Muscle layer of duodenum (tissue), 2 donors: Measurements from ENCODE around the gene MYO1E.
"Not testable (repeated sequence)": the region's sequence is repeated elsewhere in the genome, so short reads cannot be mapped to it uniquely, and the experiment has no call there.

Experiments
- H3K27ac ChIP-seq: one replicate; pipeline ENCODE4 v1.7.0; 2013; ENCODE audit warnings: mild to moderate bottlenecking, low read length
- H3K27me3 ChIP-seq: one replicate; pipeline ENCODE4 v1.7.0; 2013; ENCODE audit warnings: low read depth, mild to moderate bottlenecking, control low read depth, low read length
- H3K36me3 ChIP-seq, 2 donors: one replicate each; pipeline ENCODE4 v1.7.0; 2013; ENCODE audit warnings: low read length in 2 of 2, control low read depth in 1 of 2, mild to moderate bottlenecking in 1 of 2; ENCODE audit not compliant: insufficient read depth in 2 of 2, control insufficient read depth in 1 of 2
- H3K4me1 ChIP-seq, 2 donors: one replicate each; pipeline ENCODE4 v1.7.0; 2013; ENCODE audit warnings: low read length in 2 of 2, mild to moderate bottlenecking in 2 of 2, control low read depth in 1 of 2, moderate library complexity in 1 of 2; ENCODE audit not compliant: insufficient read depth in 2 of 2, control insufficient read depth in 1 of 2
- H3K4me3 ChIP-seq, 2 donors: one replicate each; pipeline ENCODE4 v1.7.0; 2013; ENCODE audit warnings: low read length in 2 of 2, low read depth in 1 of 2, mild to moderate bottlenecking in 1 of 2
- H3K9me3 ChIP-seq, 2 donors: one replicate each; pipeline ENCODE4 v1.7.0; 2013; ENCODE audit warnings: low read length in 2 of 2, control low read depth in 1 of 2, mild to moderate bottlenecking in 1 of 2; ENCODE audit not compliant: control insufficient read depth in 1 of 2
- donor health status: healthy.

MYO1E gene

DNA sequence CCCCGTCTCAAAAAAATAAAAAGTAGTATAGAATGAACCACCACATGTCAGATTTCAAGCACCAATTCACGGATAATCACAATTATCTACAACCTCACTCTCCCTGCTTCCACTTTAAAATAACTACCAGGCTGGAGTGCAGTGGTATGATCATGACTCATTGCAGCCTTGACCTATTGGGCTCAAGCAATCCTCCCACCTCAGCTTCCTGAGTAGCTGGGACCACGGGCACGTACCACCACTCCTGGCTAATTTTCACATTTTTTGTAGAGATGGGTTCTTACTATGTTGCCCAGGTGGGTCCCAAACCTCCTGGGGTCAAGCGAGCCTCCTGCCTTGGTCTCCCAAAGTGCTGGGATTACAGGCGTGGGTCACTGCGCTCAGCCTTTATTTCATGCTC, 204.1 kb downstream of the MYO1E start:
- Histone ChIP-seq H3K4me3 (no peak overlapping the region), H3K4me1 (no peaks in the 10 kb centered on the region), H3K27me3 (no peaks in the 10 kb centered on the region), H3K36me3 (peaks cover 7 to 36% of the 10 kb centered on the region in 2 donors), H3K9me3 (no peaks in the 10 kb centered on the region), H3K27ac (no peak overlapping the region)

DNA sequence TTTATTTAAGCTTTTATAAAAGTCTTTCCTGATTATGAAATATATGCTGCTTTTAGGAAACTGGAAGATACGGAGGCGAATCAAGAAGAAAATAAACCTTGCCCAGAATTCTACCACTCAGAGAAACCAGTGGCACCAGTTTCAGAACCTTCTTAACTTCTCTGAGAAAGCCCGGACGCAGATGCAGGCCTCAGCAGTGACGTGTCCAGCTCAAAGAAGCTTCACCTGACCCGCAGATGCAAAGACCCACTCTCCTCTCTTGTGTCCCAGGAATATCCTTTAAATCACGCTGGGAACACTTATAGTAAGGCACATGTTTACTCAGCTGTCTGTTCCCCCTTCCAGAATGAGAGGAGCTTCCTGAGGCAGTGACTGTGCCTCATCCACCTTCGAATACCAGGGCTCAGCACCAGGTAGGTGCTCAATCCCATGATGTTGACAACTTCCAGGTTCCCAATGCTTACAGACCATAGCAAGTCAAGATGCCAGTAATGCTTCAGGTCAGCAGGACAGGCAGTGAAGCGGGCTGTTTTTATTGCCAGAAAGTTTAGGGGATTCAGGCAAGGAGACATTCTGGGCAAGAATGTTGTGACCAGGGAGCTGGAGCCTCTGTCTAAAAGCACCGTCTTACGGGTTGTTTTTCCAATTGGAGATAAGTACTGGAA, 205.9 kb downstream of the MYO1E start:
- H3K27me3 ChIP-seq, result no peaks in the 10 kb centered on the region
- H3K4me1 ChIP-seq, result no peaks in the 10 kb centered on the region
- peaks cover 8 to 50% of the 10 kb centered on the region in 2 donors for H3K36me3 ChIP-seq
- no peaks in the 10 kb centered on the region for H3K9me3 ChIP-seq
- no peak overlapping the region for H3K4me3 ChIP-seq
- no peak overlapping the region for H3K27ac ChIP-seq

DNA sequence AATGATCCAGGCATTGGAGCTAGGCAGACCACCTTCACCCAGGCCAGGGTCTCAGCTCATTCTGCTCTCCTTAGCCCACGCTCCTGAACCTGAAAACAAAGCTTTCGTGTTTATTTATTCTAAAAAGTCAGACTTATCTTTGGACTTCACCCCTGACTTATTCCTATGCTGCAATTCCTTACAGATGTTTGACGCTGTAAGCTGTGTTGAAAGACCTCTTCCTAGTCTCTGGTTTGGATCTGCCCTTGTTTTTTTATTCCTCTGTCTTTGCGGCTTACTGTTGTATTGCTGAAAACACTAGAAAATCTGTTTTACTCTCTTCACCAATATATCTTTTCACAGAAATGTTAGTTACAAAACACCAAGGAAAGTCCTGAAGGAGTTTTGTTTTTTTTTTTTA, 206.5 kb downstream of the MYO1E start:
- H3K4me3 ChIP-seq, result no peak overlapping the region
- H3K27ac ChIP-seq, result no peak overlapping the region
- no peaks in the 10 kb centered on the region for H3K9me3 ChIP-seq
- H3K36me3 ChIP-seq, result peaks cover 12 to 52% of the 10 kb centered on the region in 2 donors
- no peaks in the 10 kb centered on the region for H3K27me3 ChIP-seq
- H3K4me1 ChIP-seq, result no peaks in the 10 kb centered on the region

DNA sequence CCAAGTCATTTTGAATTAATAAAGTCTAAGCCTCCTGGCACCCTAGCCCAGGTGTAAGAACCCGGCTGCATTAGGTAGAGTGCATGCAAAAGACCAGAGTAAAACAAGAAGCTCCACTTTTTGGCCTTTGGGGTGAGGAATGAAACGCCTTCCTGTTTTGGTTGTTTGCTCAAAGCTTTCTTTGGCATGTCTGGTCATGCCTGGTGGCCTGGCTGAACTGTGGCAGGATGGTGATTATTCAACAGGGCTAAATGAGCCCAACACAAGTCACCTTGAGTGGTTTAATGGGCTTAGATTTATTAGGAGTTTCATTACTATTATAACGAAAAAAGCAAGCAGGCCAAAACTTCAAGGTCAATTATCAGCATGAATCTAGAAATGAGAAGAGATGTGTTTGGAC, 206.9 kb downstream of the MYO1E start:
- Histone ChIP-seq H3K4me1 (no peaks in the 10 kb centered on the region), H3K27ac (no peak overlapping the region), H3K36me3 (peaks cover 9 to 53% of the 10 kb centered on the region in 2 donors), H3K27me3 (no peaks in the 10 kb centered on the region), H3K4me3 (no peak overlapping the region), H3K9me3 (no peaks in the 10 kb centered on the region)

DNA sequence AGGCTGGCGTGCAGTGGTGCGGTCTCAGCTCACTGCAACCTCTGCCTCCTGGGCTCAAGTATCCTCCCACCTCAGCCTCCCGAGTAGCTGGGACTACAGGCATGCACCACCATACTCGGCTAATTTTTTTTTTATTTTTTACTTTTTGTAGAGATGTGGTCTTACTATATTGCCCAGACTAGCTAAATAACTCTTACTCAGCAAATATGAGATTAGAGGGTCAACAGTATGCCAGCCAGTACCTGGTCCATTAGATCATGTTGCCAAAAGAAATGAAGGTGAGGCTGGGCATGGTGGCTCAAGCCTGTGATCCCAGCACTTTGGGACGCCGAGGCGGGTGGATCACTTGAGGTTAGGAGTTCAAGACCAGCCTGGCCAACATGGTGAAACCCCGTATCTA, 210.6 kb downstream of the MYO1E start:
- peaks cover 23 to 71% of the 10 kb centered on the region in 2 donors for H3K36me3 ChIP-seq

DNA sequence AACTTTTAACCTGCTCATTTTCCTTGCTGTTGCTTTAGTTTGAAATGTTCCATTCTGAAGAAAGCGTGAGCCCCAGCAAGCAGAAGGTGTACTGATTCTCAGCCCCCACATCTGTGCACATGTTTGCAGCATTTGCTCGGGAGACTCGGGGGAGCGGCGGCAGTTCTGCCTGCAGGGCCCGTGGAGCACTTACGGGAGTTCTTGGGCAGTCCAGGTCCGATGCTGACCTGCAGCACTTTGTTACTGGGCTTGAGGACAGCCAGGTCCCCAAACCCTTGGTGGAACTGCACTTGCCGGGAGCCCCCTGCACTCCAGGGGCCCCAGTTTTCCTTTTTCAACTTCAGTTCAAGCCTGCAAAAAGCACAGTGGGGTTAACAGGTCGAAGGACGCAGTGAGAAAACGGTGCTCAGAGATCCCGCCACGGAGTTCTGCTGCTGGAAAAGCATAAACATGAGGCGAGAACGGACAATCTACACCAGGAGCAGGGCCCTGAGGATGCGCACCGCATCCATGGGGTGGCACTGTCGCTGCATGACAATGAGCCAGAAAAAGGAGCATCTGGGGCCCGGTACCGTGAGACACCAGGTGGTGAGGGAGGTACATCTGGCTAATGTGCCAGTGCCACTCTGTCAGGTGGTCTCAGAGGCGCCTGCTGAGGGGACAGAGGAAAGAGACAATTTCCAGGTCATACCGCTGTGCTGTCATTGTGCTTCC, 211.6 kb downstream of the MYO1E start:
- H3K4me1 ChIP-seq, result no peaks in the 10 kb centered on the region
- no peaks in the 10 kb centered on the region for H3K27me3 ChIP-seq
- H3K4me3 ChIP-seq, result no peak overlapping the region
- no peak overlapping the region for H3K27ac ChIP-seq
- H3K9me3 ChIP-seq, result no peaks in the 10 kb centered on the region
- peaks cover 23 to 72% of the 10 kb centered on the region in 2 donors for H3K36me3 ChIP-seq

More for the DNA sequence above, 210.6 kb downstream of the MYO1E start:
- not testable (repeated sequence) for H3K4me1 ChIP-seq, H3K9me3 ChIP-seq, H3K27ac ChIP-seq, H3K27me3 ChIP-seq, H3K4me3 ChIP-seq

DNA sequence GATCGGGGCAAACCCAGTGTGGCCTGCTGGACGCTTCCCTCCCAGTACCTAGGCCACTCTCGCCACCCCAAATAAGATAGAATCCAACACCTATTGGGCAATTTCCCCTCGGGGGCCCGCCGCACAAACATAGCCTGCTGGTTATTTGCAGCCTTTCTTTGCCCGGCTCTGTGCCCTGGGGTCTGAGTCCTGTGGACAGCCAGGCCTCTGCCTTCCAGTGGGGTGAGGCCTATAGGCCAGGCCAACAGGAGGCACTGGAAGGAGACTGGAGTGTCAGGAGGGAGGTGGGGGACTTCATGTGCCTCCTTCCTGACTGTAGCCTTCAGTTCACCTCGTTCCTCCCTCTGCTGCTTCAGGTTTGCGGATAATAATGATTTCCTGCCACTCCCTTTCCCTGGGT, 213.5 kb downstream of the MYO1E start:
- Histone ChIP-seq H3K9me3 (no peaks in the 10 kb centered on the region), H3K4me1 (no peaks in the 10 kb centered on the region), H3K36me3 (peaks cover 23 to 72% of the 10 kb centered on the region in 2 donors), H3K27ac (no peak overlapping the region), H3K27me3 (no peaks in the 10 kb centered on the region), H3K4me3 (no peak overlapping the region)

DNA sequence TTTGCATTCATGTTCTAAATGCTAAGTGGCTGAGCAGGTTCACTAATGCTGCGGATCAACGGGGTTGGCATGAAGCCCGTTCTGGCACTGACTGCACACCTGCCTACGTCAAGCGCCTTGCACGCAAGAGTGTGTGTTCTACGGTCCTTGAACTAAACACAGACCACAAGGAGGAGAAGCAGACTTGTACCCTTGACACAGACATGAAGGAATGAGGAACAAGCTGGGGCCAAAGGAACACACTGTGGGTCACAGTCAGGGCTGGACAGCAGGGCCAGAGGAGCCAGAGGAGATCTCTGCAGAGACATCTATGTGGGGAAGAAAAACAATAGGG, 214.0 kb downstream of the MYO1E start:
- H3K27ac ChIP-seq, result no peak overlapping the region
- no peaks in the 10 kb centered on the region for H3K27me3 ChIP-seq
- no peak overlapping the region for H3K4me3 ChIP-seq
- H3K4me1 ChIP-seq, result no peaks in the 10 kb centered on the region
- H3K9me3 ChIP-seq, result no peaks in the 10 kb centered on the region
- H3K36me3 ChIP-seq, result peaks cover 23 to 73% of the 10 kb centered on the region in 2 donors

DNA sequence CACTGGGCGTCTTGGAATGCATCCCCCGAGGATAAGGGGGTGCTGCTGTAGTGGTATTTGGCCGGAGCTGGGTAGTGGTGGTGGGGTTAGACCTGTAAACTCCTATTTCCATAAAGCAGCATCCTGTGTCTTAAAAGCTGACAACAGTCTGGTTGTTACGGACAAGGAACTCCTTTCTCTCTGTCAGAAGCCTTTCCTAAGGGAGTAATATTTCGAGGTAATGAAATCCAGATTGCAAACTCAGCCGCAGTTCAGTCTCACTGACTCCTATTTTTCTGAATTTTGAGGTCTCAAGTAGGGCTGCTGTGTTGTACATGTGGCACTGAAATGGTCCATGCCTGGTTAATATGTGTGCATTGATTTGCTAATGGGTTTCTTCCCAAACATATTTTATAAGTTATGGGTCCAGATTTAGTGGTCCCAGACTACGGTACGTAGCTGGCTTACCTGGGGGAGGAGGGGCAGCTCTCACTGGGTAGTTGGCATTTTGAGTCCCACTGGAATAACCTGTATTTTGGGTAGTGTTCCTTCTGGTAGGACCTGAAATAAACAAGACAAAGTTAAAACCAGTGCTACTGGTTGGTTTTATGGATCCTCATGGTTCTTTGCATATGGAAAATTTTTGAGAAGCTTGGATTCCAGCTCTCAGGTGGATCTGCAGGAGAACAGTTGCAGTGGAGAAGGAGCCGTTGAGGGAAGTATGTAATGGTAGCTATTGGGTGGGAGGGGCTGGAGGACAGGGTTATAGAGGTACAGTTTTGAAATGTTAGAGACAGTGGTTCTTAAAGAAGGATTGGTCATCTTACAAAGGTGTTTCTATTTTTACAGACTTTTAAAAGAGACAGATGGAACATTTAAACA, 214.6 kb downstream of the MYO1E start:
- Histone ChIP-seq H3K27me3 (no peaks in the 10 kb centered on the region), H3K9me3 (no peaks in the 10 kb centered on the region), H3K4me3 (no peak overlapping the region), H3K36me3 (peaks cover 27 to 75% of the 10 kb centered on the region in 2 donors), H3K27ac (no peak overlapping the region), H3K4me1 (no peaks in the 10 kb centered on the region)

DNA sequence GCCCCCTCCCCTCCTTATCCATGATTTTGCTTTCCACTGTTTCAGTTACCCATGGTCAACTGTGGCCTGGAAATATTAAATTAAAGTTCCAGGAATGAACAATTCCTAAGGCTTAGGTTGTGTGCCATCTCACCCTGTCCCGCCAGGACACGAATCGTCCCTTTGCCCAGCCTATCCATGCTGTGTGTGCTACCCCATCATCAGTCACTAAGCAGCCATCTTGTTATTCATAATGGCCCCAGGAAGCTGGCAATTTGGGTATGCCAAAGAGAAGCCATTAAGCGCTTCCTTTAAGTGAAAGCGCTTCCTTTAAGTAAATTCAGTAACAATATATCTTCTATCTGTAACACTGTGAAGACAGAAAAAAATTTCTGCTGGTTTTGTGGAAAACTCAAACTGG, 215.3 kb downstream of the MYO1E start:
- no peaks in the 10 kb centered on the region for H3K9me3 ChIP-seq
- H3K27ac ChIP-seq, result no peak overlapping the region
- H3K4me1 ChIP-seq, result no peaks in the 10 kb centered on the region
- H3K36me3 ChIP-seq, result peaks cover 30 to 75% of the 10 kb centered on the region in 2 donors
- H3K4me3 ChIP-seq, result no peak overlapping the region
- no peaks in the 10 kb centered on the region for H3K27me3 ChIP-seq

DNA sequence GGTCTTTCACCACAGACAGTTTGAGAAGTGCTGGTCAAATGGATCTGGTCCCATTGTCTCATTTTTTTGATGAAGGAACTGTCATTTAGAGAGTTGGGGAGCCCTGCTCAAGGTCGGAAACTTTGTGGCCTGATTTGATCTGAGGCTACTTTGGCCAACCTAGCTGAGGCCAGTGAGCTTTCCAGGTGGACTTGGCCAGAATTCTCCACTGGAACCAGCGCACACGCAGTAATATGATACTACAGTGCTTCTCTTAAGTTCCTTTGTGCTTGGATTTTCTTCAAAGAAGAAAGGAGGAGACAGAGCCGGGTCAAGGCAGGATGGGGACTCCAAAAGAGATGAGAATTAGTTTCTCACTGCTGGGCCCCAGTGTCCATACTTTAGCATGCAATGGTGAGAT, 217.2 kb downstream of the MYO1E start:
- Histone ChIP-seq H3K4me1 (no peaks in the 10 kb centered on the region), H3K4me3 (no peak overlapping the region), H3K36me3 (peaks cover 29 to 70% of the 10 kb centered on the region in 2 donors), H3K27me3 (no peaks in the 10 kb centered on the region), H3K27ac (no peak overlapping the region), H3K9me3 (no peaks in the 10 kb centered on the region)
